ENCODE measurements around the gene COL27A1. TPM values are rescaled to one million over a fixed set of nuclear protein-coding genes. Genes with fewer than 3 reads are reported as not detected.

COL27A1 gene
- total and polyA plus RNA-seq, 2 donors (not counting 3 experiments of a cell fraction or from before 2014, with no cell fraction given) = 14.7 to 49.1 TPM

DNA sequence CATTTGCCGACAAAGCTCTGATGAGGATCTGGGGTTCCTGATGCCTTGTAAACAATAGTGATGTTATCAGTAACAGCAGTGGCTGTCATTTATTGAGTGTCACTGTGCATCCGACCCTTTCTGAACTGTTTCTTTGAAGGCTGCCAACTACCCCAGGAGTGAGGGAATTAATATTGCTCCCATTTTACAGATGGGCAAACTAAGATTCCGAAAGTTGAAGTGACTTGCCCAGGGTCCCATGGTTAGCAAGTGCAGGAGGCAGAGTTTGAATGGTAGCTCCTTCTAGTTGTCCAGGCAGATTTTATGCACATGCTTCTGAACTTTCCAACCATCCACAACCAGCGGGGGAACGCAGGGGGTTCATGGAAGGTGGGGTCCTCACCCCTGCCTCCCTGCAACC is 81.9 kb downstream of the COL27A1 start:
- CTCF ChIA-PET = interaction anchor here (0.9 to 3.7 kb wide), 5 partner anchors 12 to 130 kb away, joined by 3 to 37 read pairs (median 11); partner anchors contain the start of gene COL27A1

More for the DNA sequence above, 81.9 kb downstream of the COL27A1 start:
- TF ChIP-seq EZH2 (IDR thresholded peaks at IDR 0.05; ENCODE audit: borderline replicate concordance, low read depth, low read length, severe bottlenecking) (no peak), POLR2A (IDR thresholded peaks at IDR 0.05; ENCODE audit: low read depth, low read length) (no peak), GATA2 (IDR thresholded peaks at IDR 0.05; ENCODE audit: insufficient read depth, insufficient read length, low read depth, low read length) (no peak), MYC (IDR thresholded peaks at IDR 0.05; ENCODE audit: low read depth, low read length) (no peak), FOS (IDR thresholded peaks at IDR 0.05; ENCODE audit: borderline replicate concordance, insufficient read depth, low read length) (no peak)
- TF ChIP-seq, protein P1, sequence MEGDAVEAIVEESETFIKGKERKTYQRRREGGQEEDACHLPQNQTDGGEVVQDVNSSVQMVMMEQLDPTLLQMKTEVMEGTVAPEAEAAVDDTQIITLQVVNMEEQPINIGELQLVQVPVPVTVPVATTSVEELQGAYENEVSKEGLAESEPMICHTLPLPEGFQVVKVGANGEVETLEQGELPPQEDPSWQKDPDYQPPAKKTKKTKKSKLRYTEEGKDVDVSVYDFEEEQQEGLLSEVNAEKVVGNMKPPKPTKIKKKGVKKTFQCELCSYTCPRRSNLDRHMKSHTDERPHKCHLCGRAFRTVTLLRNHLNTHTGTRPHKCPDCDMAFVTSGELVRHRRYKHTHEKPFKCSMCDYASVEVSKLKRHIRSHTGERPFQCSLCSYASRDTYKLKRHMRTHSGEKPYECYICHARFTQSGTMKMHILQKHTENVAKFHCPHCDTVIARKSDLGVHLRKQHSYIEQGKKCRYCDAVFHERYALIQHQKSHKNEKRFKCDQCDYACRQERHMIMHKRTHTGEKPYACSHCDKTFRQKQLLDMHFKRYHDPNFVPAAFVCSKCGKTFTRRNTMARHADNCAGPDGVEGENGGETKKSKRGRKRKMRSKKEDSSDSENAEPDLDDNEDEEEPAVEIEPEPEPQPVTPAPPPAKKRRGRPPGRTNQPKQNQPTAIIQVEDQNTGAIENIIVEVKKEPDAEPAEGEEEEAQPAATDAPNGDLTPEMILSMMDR (IDR thresholded peaks at IDR 0.05; ENCODE audit: extremely low read depth in 1 of 2, insufficient read depth in 1 of 2, low read depth in 1 of 2, low read length in 2 of 2) = no peak
- TF ChIP-seq, protein P2, sequence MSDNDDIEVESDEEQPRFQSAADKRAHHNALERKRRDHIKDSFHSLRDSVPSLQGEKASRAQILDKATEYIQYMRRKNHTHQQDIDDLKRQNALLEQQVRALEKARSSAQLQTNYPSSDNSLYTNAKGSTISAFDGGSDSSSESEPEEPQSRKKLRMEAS (IDR thresholded peaks at IDR 0.05; ENCODE audit: insufficient read depth, insufficient read length) = no peak
- Histone ChIP-seq H3K9me3 (replicated peaks; ENCODE audit: control insufficient read depth, insufficient read depth, low read length) (no peaks in the 10 kb centered on the region), H3K9me1 (replicated peaks; ENCODE audit: control insufficient read depth, extremely low read depth, insufficient read depth, low read length) (no peaks in the 10 kb centered on the region), H3K4me2 (ENCODE audit: insufficient read depth, low read length) (no peak overlapping the region), H3K9ac (replicated peaks; ENCODE audit: extremely low read depth, insufficient read depth, low read length) (no peak overlapping the region), H2AFZ (ENCODE audit: low read depth, low read length) (no peak overlapping the region), H3K27ac (ENCODE audit: insufficient read depth, low read depth, low read length) (no peak overlapping the region), H3K79me2 (ENCODE audit: control insufficient read depth, insufficient read depth, low read length) (no peaks in the 10 kb centered on the region), H3K36me3 (ENCODE audit: control insufficient read depth in 2 of 2, extremely low read depth in 1 of 2, insufficient read depth in 2 of 2, low read length in 2 of 2) (peaks cover 0 to 6% of the 10 kb centered on the region in 2 experiments), H3K27me3 (ENCODE audit: control insufficient read depth in 2 of 2, insufficient read depth in 2 of 2, low read length in 2 of 2) (no peaks in the 10 kb centered on the region), H3K4me3 (replicated peaks in 1 of 3; ENCODE audit: insufficient read depth in 1 of 3, low read depth in 1 of 3, low read length in 3 of 3) (no peak overlapping the region), H3K4me1 (ENCODE audit: control insufficient read depth, extremely low read depth, insufficient read depth, low read length) (peaks cover 8% of the 10 kb centered on the region), H4K20me1 (replicated peaks; ENCODE audit: control insufficient read depth, extremely low read depth, insufficient read depth, low read length) (no peaks in the 10 kb centered on the region)
- no peak for DNase-seq (ENCODE audit: low read depth, low spot score)
- intact Hi-C loops (cut with micrococcal nuclease) (loop anchor here (5.0 kb wide), 1 partner anchor 50 kb away; no protein-coding TSS in a partner anchor), dilution Hi-C loops (cut with MboI; ENCODE audit: extremely low pct_ligation_motif_present, low sequenced_read_pairs) (no loop called here)
- no peak for FAIRE-seq
- BruUV-seq (replicated peaks) = no TSS peak
- POLR2A ChIA-PET = no interaction called here

Data from endothelial cell of umbilical vein (primary cell).